ENCODE results near the gene FAM20A.

The FAM20A gene

DNA sequence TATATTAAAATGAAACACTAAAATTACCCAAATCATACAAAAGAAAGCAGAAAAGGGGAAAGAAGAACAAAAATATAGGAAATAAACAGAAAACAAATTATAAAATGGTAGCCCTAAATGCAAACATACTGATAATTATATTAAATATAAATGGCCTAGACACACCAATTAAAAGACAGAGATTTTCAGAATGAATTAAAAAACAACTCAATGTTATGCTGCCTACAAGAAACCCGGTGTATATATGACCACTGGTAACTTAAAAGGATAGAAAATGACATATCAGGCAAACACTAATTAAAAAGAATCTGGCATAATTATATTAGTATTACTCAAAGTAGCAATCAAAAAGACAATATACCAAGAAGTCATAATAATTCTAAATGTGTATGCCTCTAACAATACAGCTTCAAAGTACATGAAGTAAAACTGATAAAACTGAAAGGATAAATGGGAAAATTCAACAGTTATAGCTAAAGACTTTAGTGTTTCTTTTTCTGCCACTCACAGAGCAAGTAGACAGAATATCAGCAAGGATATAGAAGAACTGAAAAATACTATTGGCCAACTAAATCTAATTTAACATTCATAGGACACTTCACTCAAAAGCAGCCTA, 7.5 kb upstream of the FAM20A start:
- DNase-seq = no peak

DNA sequence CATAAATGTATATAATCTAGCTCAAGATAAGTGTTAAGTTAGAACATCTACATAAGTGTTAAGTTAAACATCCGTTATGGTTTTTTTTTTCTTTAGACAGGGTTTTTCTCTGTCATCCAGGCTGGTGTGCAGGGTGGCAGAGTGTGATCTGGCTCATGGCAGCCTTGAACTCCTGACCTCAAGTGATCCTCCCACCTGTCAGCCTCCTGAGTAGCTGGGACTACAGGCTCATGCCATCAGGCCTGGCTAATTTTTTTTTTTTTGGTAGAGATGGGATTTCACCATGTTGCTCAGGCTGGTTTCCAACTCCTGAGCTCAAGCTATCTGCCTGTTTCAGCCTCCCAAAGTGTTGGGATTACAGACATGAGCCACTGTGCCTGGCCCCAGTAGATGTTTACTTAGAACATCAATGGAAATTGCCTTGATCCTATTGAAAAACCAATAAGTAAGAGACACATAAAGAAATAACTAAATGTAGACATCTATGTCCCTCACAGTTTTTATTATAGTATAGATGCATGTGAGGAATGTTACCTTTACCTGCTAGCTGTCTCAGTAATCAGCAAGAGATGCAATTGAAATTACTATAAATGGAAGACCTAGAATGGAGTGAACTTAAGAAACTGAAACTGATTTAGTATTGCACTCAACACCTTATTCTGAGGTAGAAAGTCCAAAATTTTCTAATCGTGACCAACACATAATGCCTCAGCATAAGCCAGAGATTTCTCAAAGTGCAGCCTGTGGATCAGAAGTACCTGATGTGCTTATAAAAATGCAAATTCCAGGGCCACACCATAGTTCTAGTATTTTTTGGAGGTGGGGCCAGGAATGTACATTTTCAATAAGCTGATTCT, 5.5 kb upstream of the FAM20A start:
- DNase-seq = no peak

DNA sequence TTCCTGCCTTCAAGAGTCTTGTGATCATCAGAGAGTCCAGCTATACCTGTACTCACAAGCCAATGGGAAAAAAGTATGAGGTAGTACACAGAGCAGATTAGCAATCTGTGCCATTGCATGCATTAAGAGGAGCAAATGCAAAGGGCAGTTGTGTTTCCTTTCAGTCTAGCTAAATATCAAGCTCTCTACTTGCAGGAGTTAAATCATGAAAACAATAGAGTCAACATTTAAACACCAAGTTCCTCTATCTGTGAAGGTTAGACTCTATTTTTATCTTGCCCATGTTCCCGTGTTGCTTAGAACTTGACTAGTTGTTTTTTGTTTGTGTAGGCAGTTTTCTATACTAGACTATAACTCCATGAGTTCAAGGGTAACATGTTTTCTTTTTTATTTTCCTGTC, 4.7 kb upstream of the FAM20A start:
- DNase-seq = no peak

DNA sequence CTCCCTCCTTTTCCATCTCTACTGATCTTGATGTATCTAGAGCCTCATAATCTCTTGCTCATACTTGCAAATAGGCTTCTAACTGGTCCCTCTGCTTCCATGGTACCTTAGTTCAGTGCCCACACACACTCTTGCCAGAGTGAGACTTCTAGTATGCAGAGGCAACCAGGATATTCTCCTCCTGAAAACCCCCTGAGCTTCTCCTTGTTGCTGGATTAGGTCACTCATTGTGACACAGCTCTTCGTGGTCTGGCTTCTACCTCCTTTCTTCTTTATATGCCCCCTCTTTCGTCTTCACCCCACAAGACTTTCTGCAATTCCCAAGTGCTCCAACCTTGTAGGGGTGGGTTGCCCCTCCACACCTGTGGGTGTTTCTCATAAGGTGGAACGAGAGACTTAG, 2.5 kb upstream of the FAM20A start:
- no peak for DNase-seq

DNA sequence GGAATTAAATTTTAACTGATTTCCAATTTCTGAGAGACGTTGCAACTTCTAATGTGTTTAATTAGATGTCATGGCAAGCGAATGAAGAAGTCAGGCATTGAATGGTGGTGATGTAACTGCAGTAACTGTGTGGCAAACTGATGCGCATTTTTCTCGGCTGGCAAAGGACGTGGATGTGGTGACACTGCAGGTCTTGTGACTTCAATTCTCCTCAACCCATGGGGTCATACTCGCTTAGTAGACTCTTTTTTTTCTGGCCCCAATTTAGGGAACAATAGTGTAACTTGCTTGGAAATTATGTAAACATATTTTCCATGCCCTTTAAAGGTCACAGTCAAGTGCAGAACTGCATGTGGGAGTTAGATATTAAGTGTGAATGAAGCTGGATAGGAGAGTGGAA, 1.9 kb upstream of the FAM20A start:
- no peak for DNase-seq

DNA sequence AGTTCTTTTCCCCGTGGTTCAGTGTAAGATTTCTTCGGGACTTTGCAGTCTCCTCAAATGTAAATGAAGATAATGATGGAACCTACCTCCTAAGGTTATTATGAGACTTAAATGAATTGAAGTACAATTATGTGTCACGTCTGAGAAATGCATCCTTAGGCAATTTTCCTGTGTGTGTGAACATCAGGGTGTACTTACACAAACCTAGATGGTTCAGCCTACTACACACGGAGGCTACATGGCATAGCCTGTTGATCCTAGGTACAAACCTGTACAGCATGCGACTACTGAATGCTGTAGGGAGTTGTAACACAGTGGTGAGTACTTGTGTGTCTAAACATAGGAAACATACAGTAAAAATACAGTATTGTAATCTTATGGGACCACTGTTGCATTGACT, 1.1 kb upstream of the FAM20A start:
- no peak for DNase-seq

DNA sequence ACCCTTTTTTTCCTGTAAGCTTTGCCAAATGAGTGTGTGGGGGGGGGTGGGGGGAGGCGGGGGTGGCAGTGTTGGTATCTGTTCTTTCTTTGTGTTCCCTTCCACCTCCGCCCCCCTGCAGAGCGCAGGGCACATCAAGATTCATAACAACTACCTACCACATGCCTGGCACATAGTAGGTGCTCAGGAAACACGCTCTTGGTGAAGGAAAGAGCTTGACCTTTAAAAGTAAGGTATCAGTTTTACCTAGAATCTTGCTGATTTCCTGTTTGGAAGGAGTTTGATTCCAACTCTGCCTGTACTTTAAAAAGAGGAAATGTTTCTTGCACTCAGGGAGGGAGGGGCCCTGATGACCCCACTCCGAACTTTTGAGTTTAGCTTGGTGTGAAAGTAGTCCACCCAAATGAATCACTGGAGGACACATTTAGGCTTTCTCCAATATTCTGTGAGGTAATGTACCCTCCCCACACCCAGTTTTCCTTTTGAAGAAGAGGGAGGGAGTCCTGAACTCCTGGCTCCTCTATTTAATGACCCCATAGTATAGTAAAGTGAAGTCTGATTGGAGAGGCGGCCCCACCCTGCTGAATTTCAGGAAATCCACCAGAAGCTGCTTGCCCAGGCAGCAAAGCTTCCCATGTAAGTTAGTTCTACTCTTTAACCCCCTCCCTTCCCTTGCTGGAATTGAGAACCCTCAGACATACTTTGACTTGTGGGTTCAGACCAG, 560 bp upstream of the FAM20A start:
- DNase-seq = no peak

DNA sequence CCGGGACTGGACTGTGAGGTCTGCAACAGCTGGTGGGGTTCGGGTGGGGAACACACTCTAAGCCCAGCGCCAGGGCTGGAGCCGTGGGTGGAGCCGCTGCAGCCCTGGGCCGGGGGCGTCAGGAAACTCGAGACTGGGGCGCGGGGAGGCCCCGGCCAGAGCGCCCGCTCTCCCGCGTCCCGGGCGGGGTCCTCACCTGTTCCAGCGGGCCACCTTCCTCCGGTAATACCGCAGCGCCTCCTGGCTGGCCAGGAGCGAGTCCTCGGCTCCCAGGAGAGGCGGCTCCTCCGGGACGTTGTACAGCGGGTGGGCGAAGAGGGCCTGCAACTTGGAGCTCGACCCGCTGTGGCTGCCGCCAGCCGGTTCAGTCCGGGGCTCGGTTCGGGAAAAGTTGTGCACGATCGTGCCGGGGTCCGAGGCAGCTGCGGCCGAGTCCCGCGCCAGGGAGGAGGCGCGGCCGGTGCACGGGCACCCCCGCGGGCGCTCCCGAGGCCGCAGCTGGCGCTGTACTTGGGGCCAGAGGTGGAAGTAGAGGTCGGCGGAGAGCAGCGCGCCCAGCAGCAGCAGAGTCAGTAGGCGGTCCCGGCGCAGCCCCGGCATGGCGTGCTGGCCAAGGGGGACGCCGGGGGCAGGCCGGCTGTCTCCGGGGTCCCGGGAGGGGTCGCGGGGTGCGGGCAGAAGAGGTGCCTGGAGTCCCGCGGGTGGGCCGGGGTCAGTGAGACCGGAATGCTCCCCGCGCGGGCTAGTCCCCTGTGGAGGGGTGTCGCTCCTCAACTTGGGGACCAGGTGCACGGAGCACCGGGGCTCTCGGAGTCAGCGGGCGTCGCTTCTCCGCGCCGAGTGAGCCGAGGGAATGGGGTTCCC, 868 bp downstream of the FAM20A start:
- no peak for DNase-seq

DNA sequence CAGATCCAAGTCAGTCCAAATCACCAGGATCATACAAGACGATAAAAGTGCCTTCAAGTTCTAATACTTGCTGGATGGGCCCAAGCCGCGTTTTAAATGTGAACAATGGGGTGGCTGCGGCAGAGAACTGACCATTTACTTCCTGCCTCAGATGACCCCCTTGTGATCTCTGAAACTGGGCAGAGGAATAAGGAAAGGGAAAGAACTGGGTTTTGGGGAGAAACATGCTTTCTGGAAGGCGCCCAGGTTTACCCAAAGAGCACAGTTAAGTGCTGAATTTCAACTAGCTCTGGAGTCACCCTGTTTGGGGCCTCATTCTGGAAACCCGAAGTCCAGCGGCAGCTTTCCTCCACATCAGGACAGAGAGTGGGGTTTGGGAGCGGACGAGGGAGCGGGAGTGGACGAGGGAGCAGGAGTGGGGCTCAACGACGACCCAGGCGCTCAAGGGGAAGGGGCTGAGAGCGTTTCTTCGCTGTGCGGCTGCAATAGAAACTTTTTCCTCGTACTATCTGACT, 1.6 kb downstream of the FAM20A start:
- no peak for DNase-seq

DNA sequence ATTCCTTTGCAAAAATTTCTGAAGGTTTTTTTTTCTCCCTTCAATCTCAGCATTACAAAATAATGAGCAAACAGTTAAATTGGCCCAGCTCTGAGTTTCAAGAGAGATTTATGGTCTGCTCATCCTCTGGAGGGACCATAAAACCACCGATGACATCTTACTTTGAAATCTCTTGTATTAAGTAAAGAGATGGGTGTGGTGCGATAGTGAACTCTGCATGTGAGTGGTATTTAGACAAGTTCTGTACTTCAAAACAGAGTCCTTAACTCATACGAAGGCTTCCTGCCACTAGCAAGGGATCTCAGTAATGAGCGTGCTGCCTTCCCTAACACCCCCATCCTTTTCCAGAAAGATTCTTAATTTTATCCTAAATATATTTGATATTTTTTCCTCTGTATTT, 2.1 kb downstream of the FAM20A start:
- DNase-seq = no peak

DNA sequence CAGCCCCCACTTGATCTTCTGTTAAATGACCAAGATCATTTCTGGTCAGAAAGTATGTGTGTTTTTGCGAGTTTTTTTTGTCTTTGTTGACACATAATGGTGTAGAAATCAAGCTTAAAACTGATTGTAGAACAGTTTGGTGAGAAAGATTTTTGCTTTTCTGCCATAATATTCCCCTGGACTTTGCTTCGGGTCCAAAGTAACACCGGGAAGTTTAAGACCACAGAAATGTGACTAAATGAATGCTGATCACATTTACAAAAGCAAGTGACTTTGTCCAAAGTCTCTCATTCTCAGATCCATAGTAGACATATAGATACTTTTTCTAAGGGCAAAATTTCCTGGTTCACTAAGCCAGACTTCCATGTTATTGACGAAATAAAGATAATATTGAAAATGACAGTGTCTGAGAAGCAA, 2.6 kb downstream of the FAM20A start:
- DNase-seq = no peak

DNA sequence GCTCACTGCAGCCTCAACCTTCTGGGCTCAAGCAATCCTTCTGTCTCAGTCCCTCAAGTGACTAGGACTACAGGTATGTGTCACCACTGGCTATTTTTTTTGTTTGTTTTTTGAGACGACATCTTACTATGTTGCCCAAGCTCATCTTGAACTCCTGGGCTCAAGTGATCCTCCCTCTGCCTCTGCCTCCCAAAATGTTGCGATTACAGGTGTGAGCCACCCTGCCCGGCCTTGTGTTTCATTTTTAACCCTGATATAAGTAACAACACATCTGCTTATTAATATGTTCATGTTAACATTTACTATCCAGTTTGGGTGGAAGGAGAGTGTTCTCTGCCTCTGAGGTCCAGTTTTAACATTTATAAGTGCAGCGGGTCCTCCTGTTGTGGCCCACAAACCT, 3.1 kb downstream of the FAM20A start:
- DNase-seq = no peak

DNA sequence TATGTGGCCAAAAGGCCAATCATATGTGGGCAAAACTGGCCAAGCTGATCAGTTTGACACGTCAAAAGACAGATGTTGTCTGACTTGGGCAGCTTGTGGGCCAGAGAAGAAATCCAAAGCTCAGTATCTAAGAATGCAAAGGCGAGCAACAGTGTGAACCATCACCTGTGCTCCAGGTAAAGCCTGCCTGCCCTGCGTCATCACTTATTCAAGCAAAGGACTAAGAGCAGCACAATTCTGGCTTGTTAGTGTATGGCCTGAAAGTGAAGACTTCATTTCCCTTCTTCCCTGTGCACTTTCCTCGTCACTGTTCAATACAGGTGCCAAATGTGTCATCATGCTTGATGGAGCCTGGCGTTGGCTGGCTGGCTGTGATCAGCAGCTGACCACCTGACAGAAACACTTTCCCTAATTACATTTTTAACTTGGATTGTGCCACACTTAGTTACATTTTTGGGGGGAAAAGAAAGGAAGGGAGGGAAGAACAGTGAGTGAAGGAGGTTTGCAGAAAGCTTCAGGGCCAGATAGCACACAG, 4.7 kb downstream of the FAM20A start:
- DNase-seq = no peak

DNA sequence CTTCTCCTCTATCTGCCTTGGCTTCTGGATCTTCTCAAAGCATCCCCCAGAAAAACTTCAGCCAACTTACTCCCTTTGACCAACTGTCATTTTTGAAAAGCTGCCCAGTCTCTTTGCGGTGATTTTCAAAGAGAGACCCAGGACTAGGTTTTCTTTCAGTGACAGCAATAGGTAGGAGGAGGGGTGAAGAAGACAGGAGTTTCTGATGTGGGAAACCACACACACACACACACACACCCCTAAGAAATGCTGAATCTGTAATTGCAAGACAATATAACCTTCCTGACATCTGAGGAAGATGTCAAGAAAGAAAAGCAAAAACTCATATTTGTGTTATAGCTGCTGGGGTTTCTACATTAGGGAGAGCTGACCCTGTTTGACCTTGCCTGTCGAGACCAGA, 5.2 kb downstream of the FAM20A start:
- no peak for DNase-seq

DNA sequence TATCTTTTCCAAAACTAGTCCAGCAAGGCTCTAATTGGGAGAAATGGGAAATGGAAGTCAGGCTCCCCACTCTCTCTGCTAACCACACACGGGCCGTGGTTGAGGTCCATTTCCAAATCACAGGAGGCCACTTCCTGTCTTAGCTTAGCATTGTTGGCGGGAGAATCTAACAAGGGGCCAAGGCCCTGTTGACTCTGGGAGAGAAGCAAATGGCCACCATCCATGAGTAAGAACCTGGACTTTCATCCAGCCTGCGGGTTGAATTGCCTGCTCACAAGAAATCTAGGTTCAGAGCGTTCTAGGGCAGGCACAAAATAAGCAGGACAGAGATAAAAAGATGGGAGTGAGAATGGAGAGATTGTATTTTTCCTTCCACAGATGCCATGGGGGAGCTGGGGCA, 5.7 kb downstream of the FAM20A start:
- DNase-seq = no peak

DNA sequence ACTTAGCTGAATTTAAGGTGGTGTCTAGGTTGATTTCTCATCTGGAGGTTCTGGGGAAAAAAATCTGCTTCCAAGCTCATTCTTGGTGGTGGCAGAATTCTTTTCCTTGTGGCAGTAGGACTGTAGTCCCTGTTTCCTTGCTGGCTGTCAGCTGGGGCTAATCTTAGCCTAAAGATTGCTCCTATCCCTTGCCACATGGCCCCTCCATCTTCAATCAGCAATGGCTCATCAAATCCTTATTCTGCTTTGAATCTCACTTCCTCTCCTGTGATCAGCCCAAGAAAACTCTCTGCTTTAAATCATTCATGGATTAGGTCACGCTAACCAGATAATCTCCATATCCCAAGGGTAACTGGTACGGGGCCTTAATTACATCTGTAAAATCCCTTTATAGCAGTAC, 6.6 kb downstream of the FAM20A start:
- no peak for DNase-seq

DNA sequence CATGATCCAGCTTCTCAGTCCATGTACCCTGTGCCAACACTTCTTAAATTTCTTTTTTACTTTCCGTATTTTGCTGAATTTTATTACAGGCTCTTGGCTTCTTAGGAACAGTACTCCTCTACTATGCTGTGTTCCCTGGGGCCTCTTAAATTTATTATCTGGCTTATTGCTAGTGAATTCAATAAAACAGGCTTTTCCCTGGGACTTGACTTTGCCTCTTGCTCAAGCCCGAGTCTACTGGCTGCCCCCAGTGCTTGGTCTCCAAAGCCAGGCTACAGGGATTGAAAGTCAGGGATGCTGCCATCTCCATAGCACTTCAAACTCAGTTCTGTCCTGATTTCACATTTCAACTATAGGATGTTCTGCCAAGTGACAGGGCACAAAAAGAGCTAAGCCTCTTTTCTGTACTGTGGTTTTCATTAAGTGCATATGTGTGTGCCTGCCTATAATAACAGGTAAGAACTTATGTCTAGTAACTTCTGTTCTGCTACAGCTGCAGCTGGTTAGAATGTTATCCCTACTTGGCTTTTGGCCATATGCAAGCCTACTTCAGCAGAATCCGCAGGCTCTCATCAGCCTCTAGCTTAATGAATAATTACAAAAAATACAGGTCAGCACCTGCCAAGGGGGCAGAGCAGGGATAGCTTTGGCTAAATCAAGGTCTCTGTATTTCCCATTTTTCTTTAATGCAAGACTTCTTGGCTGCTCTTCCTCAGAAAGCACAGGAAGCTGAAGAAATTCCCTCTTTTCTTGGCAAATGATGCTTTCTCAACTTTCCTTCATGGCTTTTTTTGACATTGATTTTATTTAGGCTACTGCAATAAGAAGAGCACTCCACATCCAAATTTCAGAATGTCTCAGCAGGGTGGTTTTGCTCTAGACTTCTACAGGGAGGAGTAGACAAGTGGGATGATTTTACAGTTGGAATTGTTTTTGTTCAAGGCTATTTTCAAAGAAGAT, 8.2 kb downstream of the FAM20A start:
- DNase-seq = no peak

DNA sequence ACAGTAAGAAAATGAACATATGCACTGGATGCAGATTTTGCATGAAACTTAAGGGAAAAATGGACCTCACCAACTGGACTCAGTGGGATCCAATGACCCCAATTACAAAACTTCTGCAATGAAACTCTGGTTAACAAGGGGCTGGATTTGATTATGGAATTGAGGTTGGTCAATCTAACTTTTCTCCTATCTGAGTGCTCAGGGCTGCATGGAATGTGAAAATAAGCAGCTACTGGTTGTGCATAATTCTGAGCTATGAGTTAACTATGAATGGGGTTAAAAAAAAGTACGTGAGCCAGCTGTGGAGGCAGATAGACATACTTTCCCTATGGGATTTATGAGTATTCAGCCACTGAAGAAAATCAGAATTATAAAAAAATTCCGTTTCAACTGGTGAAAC, 9.2 kb downstream of the FAM20A start:
- DNase-seq = no peak

DNA sequence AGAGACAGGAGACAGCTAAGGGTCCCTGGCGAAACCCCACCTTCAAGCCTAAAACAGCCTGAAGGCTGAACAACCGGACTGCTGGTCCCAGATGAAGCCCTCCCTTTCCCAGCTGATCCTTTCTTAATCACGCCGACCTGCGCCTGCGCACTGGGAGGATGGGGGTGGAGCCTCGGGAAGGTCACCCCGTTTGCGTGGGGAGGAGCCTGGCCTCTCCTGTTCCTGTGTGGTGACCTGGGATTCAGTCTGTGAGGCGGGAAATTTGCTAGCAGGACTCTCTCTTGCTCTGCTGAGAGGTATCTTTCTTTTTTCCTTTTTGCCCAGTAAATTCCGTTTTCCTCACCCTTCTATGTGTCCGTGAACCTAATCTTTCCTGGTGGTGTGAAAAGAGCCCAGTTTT, 9.6 kb downstream of the FAM20A start:
- DNase-seq = peak; percentile 12

DNA sequence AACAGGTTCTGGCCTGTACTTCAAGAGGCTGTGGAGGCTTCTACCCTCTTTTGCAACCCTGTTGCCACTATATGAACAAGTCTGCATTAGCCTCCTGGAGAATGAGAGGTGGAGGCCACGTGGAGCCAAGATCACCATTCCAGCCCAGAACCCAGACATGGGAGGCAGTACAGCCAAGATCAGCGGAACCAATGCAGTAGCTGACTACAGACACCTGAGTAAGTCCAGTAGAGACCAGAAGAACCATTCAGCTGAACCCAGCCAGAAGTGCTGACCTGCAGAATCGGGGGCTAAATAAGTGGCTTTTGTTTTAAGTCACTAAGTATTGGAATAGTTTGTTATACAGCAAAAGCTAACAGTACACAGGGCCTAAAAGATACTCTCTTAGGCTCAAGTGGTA, 12.1 kb downstream of the FAM20A start:
- no peak for DNase-seq

DNA sequence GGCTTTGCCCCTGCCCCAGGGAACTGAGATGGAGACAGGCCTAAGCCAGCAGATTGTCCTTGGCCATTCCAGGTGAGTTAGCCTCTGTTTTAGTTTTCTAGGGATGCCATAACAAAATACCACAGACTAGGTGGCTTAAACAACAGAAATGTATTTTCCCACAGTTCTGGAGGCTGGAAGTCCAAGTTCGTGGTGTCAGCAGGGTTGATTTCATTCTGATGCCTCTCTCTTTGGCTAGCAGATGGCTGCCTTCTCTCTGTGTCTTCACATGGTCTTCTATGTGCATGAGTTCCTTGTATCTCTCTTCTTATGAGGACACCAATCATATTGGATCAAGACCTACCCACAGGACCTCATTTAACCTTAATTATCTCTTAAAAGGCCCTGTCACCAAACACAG, 12.8 kb downstream of the FAM20A start:
- no peak for DNase-seq

Data from hematopoietic multipotent progenitor cell treated with erythropoietin and hydrocortisone succinate and interleukin-3 and kit ligand, for 8 days (in vitro differentiated cells).